GM20431 (cell line): ENCODE data around the gene SAPCD1.

Source experiments
- in situ Hi-C: fragments of 300-500 bp; cut with MseI, MboI; formaldehyde crosslinking; loops from one replicate; pipeline ENCODE4 v1.15.0; 2020; ENCODE audit warnings: low sequenced_read_pairs; ENCODE audit not compliant: unreplicated experiment

SAPCD1 gene

DNA sequence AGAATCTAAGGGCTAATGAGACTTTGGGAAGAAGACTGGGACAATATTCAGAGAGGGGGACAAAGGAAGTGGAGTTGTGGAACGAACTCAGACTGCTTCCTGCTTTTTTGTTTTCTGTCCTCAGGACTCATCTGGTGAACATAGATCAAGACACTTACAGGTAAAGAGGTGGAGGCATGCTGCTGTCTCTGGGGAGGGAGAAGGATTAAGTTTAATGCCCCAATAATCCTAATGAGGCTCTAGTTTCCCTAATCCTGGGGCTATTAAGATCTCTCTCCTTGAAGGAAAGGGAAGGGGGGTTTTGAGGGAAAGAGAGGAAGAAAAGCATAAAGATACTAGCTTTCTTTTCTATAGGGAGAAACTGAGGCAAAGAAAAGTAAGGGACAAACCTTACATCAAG lies 18.0 kb upstream of the SAPCD1 start:
- in situ Hi-C loops, result no loop called here

DNA sequence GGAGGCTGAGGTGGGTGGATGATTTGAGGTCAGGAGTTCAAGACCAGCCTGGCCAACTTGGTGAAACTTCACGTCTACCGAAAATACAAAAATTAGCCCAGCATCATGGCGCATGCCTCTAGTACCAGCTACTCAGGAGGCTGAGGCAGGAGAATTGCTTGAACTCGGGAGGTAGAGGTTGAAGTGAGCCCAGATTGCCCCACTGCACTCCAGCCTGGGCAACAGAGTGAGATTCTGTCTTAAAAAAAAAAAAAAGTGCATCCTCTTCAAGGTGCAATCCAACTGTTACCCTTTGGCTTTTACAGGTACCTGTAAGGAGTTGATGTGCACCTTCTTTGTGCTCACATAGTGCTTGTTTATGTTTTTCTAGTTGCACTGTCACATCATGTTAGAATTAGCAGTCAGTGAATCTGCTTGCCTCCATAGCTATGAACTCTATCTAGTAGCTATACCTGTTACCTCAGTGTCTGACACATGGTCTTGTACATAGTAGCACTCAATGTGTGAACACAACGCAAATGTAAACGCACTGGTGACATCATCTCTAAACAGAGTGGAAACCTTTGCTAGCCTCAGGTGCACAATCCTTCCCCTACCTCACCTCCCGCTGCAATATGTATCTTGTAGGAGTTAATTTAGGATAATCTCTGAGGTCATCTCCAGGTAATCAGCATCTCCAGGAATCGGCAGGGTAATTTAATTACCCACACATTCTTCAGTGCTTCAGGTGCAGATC lies 13.0 kb upstream of the SAPCD1 start:
- in situ Hi-C loops, result no loop called here

DNA sequence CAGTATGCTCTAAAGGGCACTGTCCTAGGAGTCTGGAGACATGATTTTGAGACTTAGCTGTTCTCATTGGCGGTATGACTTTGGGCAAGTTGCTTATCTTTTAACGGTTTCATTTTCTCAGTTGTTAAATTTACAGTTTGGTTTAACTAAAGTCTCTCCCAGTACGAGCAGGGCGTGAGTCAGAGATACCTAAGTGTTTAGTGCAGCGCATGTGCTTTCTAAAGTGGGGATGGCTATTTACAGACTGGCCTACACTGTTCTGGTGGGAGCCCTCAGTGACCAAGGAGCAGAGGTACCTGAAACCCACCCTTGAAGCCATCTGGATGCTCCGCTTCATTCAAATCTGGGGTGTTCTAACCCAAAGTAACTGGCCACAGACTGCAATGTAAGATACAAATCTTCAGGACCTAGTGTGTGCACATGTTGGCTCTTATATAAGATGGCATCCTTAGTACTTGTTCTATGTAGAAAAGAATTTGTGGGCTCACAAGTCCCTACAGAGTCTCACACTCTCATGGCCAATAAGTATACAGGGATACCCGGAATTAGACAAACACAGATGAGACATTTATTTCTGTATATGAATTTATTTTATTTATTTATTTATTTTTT lies 11.9 kb upstream of the SAPCD1 start:
- in situ Hi-C loops, result no loop called here

GRCh38 chr6:31752739-31753319 lies 9.6 kb upstream of the SAPCD1 start:
- in situ Hi-C loops, result no loop called here

DNA sequence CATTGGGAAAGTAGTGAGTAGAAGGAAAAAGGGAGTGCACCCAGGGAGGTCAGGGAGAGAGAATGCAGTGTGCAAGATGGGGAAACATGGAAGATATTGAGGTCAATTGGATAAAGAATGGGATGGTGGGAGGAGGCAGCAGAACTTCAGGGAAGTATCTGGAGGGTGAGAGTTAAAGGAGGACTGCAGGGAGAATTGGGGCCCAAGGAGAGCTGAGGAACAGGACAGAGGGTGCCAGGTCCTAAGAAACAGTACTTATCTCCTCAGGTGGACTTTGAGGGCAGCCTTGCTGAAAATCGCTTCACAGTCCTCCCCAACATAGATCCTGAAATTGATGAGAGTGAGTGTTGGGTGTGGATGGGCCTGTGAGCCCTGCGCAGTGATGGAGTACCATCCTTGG lies 4.2 kb upstream of the SAPCD1 start:
- in situ Hi-C loops, result no loop called here

DNA sequence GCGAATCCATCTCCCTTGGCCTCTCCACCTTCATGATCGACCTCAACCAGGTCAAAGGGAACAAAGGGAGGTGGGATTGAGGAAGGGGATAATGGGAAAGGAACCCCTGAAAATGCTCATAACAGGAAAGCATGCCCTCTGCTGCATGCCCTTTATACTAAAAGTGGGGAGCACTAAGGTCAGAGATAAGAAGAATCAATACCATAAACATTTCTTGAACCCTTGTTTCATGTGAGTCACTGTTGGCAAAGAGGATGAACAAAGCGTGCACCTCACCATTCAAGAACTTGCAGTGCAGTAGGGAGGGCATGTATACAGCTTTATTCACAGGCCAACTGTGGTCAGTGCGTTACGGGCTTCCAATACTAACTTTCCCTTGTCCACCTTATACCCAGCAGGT lies 1.7 kb upstream of the SAPCD1 start:
- in situ Hi-C loops, result no loop called here

DNA sequence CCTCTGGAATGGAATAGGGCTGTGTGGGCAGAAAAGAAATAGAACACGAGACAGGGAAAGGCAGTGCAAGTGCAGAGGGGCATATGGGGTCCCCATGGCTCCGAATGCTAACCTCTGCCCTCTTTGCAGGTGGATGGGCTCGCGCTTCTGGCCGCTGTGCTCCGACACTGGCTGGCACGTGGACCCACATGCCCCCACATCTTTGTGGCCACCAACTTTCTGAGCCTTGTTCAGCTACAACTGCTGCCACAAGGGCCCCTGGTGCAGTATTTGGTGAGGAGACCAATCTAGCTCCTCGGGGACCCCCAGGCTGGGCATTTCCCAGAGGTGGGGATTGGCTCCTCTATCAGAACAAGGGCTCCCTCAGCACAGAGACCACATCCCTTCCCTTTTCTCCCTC lies 1.1 kb upstream of the SAPCD1 start:
- in situ Hi-C loops, result no loop called here

- in situ Hi-C loops, result no loop called here
These were observed 592 bp downstream of the SAPCD1 start for GRCh38 chr6:31762878-31763618.

DNA sequence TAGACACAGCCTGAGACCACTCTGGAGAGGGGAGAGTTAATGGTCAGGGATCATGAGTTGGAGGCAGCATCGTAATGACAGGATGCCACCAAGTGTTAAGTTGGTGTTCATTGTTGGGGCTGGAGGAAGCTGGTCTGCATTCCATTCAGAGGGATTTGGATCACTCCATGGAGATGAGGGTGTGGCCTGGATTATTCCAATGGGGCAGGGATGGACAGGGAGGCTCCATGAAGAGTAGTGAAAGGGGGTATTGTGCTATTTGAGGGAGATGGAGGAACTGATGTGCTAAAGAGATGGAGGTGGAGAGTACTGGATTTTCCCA lies 1.1 kb downstream of the SAPCD1 start:
- in situ Hi-C loops, result no loop called here

- in situ Hi-C loops, result no loop called here
These were observed 1.7 kb downstream of the SAPCD1 start for GRCh38 chr6:31764198-31764597.

DNA sequence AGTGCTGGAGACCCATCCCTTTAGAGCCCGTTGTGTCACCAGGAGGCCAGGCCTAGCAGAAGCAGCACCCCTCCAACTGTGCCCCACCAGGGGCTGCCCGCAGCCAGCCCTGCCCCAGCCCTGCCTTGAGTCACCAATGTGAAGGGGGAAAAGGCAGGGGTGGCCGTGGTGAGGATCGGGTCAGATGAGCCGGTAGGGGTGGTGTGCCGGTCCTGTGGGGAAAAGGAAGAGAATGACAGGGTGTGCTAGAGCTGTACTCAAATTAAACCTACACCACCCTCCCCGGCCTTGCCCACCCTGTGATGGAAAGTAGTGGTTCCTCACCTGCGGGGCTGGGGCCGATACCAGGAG lies 3.1 kb downstream of the SAPCD1 start:
- in situ Hi-C loops, result no loop called here

- in situ Hi-C loops, result no loop called here
These were observed 3.7 kb downstream of the SAPCD1 start for GRCh38 chr6:31765910-31766794.

DNA sequence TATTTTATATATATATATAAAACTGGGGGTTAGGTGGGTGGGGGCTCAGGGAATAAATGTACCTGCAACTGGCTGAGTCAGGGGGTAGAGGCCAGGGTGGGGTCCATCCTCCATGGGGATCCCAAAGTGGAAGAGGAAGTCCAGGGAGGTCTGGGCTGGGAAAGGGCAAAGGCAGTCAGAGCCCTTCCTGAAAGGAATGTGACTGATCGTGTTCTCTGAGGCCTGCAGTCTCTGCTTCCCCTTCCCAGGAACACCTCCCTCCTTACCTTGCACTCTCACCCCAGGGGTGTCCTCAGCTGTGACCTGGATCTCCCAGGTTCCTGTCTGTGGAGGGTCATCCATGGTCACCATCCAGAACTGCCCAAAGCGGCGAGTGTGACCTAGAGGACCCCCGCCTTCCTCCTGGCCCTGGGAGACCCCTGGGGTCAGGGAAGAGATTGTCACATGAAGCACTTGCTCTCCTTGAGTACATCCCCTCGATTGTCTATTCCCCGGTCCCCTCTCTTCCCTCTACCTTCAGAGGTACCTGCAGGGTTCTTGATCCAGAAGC lies 4.7 kb downstream of the SAPCD1 start:
- in situ Hi-C loops, result no loop called here

GRCh38 chr6:31768363-31769257 lies 6.2 kb downstream of the SAPCD1 start:
- in situ Hi-C loops, result no loop called here

DNA sequence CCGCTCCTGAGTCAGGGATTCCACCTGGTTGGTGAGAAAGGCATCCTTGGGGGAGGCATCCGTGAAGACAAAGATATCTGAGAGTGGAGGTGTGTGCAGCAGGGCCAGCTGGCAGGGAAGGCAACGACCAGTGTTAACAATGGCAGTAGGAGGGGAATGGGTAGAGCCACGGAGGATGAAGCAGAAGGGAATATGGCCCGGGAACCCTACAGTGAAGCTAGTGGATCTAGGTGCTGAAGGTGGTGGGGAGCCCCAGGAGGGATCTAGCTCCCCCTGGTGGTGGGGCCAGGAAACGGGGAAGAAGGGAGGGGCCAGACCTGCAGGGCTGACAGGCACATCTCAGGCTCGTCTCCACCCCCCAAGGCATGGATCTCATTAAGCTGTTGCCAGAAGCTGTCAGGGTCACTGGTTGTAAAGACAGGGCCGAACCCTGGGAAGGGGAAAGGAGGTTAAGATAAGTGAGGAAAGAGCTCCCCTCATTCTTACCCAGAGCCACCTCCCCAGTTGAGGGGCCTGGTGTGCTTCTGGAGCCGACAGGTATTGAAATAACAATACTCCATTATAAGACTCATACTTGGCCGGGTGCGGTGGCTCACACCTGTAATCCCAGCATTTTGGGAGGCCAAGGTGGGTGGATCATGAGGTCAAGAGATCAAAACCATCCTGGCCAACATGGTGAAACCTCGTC lies 7.4 kb downstream of the SAPCD1 start:
- in situ Hi-C loops, result no loop called here

DNA sequence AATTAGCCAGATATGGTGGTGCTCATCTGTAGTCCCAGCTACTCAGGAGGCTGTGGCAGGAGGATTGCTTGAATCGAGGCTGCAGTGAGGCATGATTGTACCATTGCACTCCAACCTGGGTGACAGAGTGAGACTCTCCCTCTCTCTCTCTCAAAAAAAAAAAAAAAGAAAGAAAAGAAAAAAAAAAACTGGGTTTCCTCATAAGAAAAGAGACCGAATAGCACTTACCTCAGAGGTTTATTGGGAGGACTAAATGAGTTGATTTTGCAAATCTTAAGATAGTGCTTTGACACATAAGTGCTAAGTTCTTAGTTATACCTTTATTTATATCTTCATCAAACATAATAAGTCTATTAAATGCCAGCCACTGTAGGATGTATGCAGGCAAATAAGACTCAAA lies 8.4 kb downstream of the SAPCD1 start:
- in situ Hi-C loops, result no loop called here

- in situ Hi-C loops, result no loop called here
These were observed 9.5 kb downstream of the SAPCD1 start for GRCh38 chr6:31771992-31772358.

DNA sequence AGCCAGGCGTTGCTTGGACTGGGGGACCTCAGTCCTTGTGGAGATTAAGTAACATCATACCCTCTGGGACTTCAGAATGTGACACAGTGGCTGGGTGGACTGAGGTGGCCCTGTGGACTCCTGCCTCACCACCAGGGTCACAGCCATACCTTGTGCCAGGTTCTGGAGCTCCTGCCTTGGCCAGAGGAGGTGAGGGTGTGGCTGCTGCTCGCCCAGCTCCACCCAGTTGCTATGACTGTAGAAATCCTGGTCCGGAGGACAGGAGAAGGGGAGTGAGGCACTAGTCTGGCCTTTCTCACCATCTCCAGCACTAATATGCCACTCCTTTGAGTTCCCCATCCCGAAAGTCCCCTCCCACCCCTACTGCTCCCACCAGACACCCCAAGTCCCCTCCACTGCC lies 12.7 kb downstream of the SAPCD1 start:
- in situ Hi-C loops, result no loop called here
